Sigmoid colon (tissue), 7 donors: ENCODE measurements around the gene FBXO3. TPM values are rescaled to one million over a fixed set of nuclear protein-coding genes. Genes with fewer than 3 reads are reported as not detected.

Experiments used
- DNase-seq: peaks from one replicate; pipeline ENCODE4 v3.0.0-alpha.2; 2019
- H3K27ac ChIP-seq, 4 donors: fragments of 200-600 bp; sonication (generic); one replicate each; pipeline ENCODE4 v1.5.1; 2016 to 2019; ENCODE audit warnings: mild to moderate bottlenecking in 1 of 4
- H3K27me3 ChIP-seq, 3 donors: fragments of 200-600 bp; sonication (generic); one replicate each; pipeline ENCODE4 v1.5.1; 2019; ENCODE audit warnings: mild to moderate bottlenecking in 1 of 3
- H3K36me3 ChIP-seq, 4 donors: fragments of 200-600 bp; sonication (generic); one replicate each; pipeline ENCODE4 v1.5.1; 2016 to 2019
- H3K4me1 ChIP-seq, 4 donors: fragments of 200-600 bp; sonication (generic); one replicate each; pipeline ENCODE4 v1.5.1; 2017 to 2019
- H3K4me3 ChIP-seq, 4 donors: fragments of 200-600 bp; sonication (generic); one replicate each; pipeline ENCODE4 v1.5.1; 2017 to 2019; ENCODE audit warnings: mild to moderate bottlenecking in 2 of 4, moderate library complexity in 1 of 4
- H3K9me3 ChIP-seq, 4 donors: fragments of 200-600 bp in 3 of 4; sonication (generic) in 3 of 4; one replicate each; pipeline versions ENCODE4 v1.5.1 to v1.6.1; 2013 to 2019
- EP300 ChIP-seq, 4 donors: sonication (generic); formaldehyde crosslinking; IDR thresholded peaks; one replicate each; pipeline ENCODE4 v1.6.1; 2017; ENCODE audit warnings: antibody characterized with exemption in 4 of 4
- POLR2A ChIP-seq, 2 donors: fragments of 450-650 bp; IDR thresholded peaks; one replicate each; pipeline ENCODE4 v1.6.1; 2016; ENCODE audit warnings: antibody characterized with exemption in 2 of 2, mild to moderate bottlenecking in 2 of 2, moderate library complexity in 2 of 2
- POLR2AphosphoS5 ChIP-seq, 4 donors: sonication (generic); formaldehyde crosslinking; IDR thresholded peaks; one replicate each; pipeline ENCODE4 v1.6.1; 2017; ENCODE audit warnings: antibody characterized with exemption in 4 of 4
- WGBS, 2 donors: extraction: QIAGEN DNeasy Blood & Tissue Kit; methylation state at CpG; one replicate each; pipeline ENCODE4 v1.1.7; 2013; 5-methylcytosine and 5-hydroxymethylcytosine counted together
- intact Hi-C: fragments of 100-400 bp; cut with DNase I; formaldehyde crosslinking; loops from one replicate; pipeline ENCODE4 v1.15.1; 2023
- polyA plus RNA-seq, 3 donors: library from polyadenylated mRNA; stranded (reverse); fragments of 200-250 nt; gene quantifications; one replicate each; pipeline ENCODE4 v1.2.3, GENCODE V29; 2013
- total RNA-seq, 4 donors: library from RNA; depleted of rRNA; stranded (reverse); fragments of >200 nt; gene quantifications; one replicate each; pipeline ENCODE4 v1.1.0, GENCODE V29; 2016
- TF ChIP-seq, protein P1 (sequence below), 4 experiments: fragments of 450-650 bp in 3 of 4; fragments of 200-600 bp in 1 of 4; IDR thresholded peaks; one replicate each; pipeline ENCODE4 v1.5.1; 2016 to 2019; ENCODE audit warnings: antibody characterized with exemption in 4 of 4, mild to moderate bottlenecking in 3 of 4, moderate library complexity in 2 of 4
- donor health status: healthy with polysubstance abuse.
- donor health status: Bipolar disorder and iron deficiency.
- donor health status: healthy.

The FBXO3 gene
- total and polyA plus RNA-seq, 7 donors = 20.2 to 53.5 (median 36.8) TPM

DNA sequence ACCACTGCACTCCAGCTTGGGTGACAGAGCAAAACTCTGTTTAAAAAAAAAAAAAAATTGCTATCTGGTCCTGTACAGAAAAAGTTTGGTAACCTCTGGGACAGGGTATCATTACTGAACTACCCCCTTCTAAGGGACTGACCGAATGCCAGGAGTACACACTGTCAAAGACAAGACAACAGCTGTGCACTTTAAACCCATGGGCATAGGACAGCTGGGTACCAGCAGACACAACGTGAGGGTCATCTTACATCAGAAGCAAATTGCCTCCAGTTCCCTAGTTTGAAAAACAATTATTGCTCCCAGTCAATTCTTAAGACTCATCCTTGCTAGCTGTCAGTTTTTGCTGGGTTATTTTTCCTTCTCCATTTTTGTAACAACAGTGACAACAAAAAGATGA is 55.9 kb downstream of the FBXO3 start:
- intact Hi-C loops = no loop called here
- H3K27ac ChIP-seq = no peak overlapping the region
- peaks cover 5 to 79% (median 21%) of the 10 kb centered on the region in 4 donors for H3K36me3 ChIP-seq
- H3K27me3 ChIP-seq = no peaks in the 10 kb centered on the region
- H3K4me3 ChIP-seq = no peak overlapping the region
- H3K4me1 ChIP-seq = peaks cover 0 to 38% (median 32%) of the 10 kb centered on the region in 4 donors
- TF ChIP-seq, protein P1, sequence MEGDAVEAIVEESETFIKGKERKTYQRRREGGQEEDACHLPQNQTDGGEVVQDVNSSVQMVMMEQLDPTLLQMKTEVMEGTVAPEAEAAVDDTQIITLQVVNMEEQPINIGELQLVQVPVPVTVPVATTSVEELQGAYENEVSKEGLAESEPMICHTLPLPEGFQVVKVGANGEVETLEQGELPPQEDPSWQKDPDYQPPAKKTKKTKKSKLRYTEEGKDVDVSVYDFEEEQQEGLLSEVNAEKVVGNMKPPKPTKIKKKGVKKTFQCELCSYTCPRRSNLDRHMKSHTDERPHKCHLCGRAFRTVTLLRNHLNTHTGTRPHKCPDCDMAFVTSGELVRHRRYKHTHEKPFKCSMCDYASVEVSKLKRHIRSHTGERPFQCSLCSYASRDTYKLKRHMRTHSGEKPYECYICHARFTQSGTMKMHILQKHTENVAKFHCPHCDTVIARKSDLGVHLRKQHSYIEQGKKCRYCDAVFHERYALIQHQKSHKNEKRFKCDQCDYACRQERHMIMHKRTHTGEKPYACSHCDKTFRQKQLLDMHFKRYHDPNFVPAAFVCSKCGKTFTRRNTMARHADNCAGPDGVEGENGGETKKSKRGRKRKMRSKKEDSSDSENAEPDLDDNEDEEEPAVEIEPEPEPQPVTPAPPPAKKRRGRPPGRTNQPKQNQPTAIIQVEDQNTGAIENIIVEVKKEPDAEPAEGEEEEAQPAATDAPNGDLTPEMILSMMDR (IDR thresholded peaks at IDR 0.05) = no peak
- TF ChIP-seq POLR2A (IDR thresholded peaks at IDR 0.05) (no peak), EP300 (IDR thresholded peaks at IDR 0.05) (no peak), POLR2AphosphoS5 (IDR thresholded peaks at IDR 0.05) (no peak)
- no peak for DNase-seq
- H3K9me3 ChIP-seq = no peaks in the 10 kb centered on the region
- WGBS, 2 donors = 73 to 86% methylated on average over 2 of the region's 2 CpGs

GRCh38 chr11:33716243-33716642 is 58.1 kb downstream of the FBXO3 start:
- no peak for DNase-seq
- 22 to 80% methylated on average over 2 of the region's 2 CpGs for WGBS, 2 donors
- H3K36me3 ChIP-seq = peaks cover 5 to 73% (median 18%) of the 10 kb centered on the region in 4 donors
- TF ChIP-seq POLR2A (IDR thresholded peaks at IDR 0.05) = no peak
- TF ChIP-seq POLR2AphosphoS5 (IDR thresholded peaks at IDR 0.05) = no peak
- TF ChIP-seq, protein P1 (IDR thresholded peaks at IDR 0.05) = no peak
- TF ChIP-seq EP300 (IDR thresholded peaks at IDR 0.05) = no peak
- no peak overlapping the region for H3K4me3 ChIP-seq
- no peaks in the 10 kb centered on the region for H3K27me3 ChIP-seq
- no peaks in the 10 kb centered on the region for H3K9me3 ChIP-seq
- H3K4me1 ChIP-seq = peaks cover 0 to 16% (median 10%) of the 10 kb centered on the region in 4 donors
- peak overlapping the region in 1 of 4 donors; percentile 55 for H3K27ac ChIP-seq
- intact Hi-C loops = no loop called here

GRCh38 chr11:33713856-33714398 is 60.4 kb downstream of the FBXO3 start:
- Histone ChIP-seq H3K4me3 (no peak overlapping the region), H3K9me3 (no peaks in the 10 kb centered on the region), H3K4me1 (peaks cover 0 to 19% (median 4%) of the 10 kb centered on the region in 4 donors), H3K27ac (no peak overlapping the region), H3K27me3 (no peaks in the 10 kb centered on the region), H3K36me3 (peaks cover 10 to 71% (median 24%) of the 10 kb centered on the region in 4 donors)
- DNase-seq = no peak
- TF ChIP-seq EP300 (IDR thresholded peaks at IDR 0.05) = no peak
- TF ChIP-seq, protein P1 (IDR thresholded peaks at IDR 0.05) = no peak
- no peak for TF ChIP-seq POLR2A (IDR thresholded peaks at IDR 0.05)
- TF ChIP-seq POLR2AphosphoS5 (IDR thresholded peaks at IDR 0.05) = no peak
- intact Hi-C loops = no loop called here
- WGBS, 2 donors = 39 to 76% methylated on average over 4 of the region's 4 CpGs

DNA sequence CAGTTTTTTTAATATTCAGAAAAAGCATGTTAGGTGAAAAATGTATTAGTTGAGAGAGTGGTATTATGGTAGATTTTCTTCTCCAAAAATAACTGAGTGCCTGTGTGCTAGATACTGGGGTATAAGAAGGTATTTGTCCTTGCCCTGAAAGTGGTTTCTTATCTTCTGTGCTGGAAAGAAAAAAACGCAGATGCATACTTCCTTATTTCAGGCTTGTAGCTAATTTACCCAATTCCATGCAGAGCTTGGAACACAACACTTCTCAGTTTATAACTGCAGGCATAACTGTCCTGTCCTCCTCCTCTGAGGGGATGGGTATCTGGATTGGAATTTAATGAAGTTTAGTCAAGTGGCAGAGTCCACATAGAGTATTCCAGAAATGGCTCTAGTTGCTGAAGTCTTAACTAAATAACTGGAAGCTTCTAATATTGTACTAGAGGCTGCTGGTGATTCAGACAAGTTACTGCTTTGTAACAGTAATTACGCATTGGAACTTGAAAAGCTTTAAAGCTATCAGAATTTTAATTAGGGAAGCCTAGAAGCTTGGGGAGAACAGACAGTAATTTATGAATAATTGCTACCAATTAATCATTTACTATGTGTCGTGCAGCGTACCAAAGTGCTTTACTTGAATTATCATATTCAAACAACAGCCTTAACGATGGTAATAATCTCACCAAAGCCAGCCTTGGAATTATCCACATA is 61.0 kb downstream of the FBXO3 start:
- H3K4me1 ChIP-seq = peaks cover 0 to 19% (median 5%) of the 10 kb centered on the region in 4 donors
- H3K9me3 ChIP-seq = no peaks in the 10 kb centered on the region
- H3K27ac ChIP-seq = no peak overlapping the region
- no peaks in the 10 kb centered on the region for H3K27me3 ChIP-seq
- 20 to 66% methylated on average over 5 of the region's 5 CpGs for WGBS, 2 donors
- intact Hi-C loops = no loop called here
- H3K4me3 ChIP-seq = no peak overlapping the region
- peaks cover 13 to 71% (median 25%) of the 10 kb centered on the region in 4 donors for H3K36me3 ChIP-seq
- TF ChIP-seq, protein P1 (IDR thresholded peaks at IDR 0.05) = no peak
- no peak for TF ChIP-seq POLR2A (IDR thresholded peaks at IDR 0.05)
- TF ChIP-seq EP300 (IDR thresholded peaks at IDR 0.05) = no peak
- no peak for TF ChIP-seq POLR2AphosphoS5 (IDR thresholded peaks at IDR 0.05)
- DNase-seq = no peak
